H9 (cell line): ENCODE measurements around the gene CTNNA3. TPM values are rescaled to one million over a fixed set of nuclear protein-coding genes. Genes with fewer than 3 reads are reported as not detected.

Source experiments
- DNase-seq: peaks from one replicate; pipeline ENCODE4 v3.0.0-alpha.2; 2017
- H2AFZ ChIP-seq: one replicate; pipeline ENCODE4 v1.6.1; 2013; ENCODE audit warnings: mild to moderate bottlenecking, low read length, control low read depth, moderate library complexity
- H2AK5ac ChIP-seq: 2 replicates; pipeline ENCODE4 v1.6.1; 2013; ENCODE audit warnings: low read length, control low read depth, mixed read lengths; ENCODE audit not compliant: insufficient read length
- H2BK120ac ChIP-seq: one replicate; pipeline ENCODE4 v1.6.1; 2013; ENCODE audit warnings: low read depth, mild to moderate bottlenecking, low read length, control low read depth, inconsistent platforms; ENCODE audit not compliant: poor library complexity, severe bottlenecking
- H2BK12ac ChIP-seq: 2 replicates; pipeline ENCODE4 v1.6.1; 2013; ENCODE audit warnings: low read length, control low read depth, mixed read lengths, low read depth; ENCODE audit not compliant: insufficient read length
- H2BK15ac ChIP-seq: 2 replicates; pipeline ENCODE4 v1.6.1; 2013; ENCODE audit warnings: low read depth, low read length, control low read depth
- H2BK20ac ChIP-seq: one replicate; pipeline ENCODE4 v1.6.1; 2013; ENCODE audit warnings: low read depth, mild to moderate bottlenecking, low read length, control low read depth, inconsistent platforms; ENCODE audit not compliant: poor library complexity, severe bottlenecking
- H2BK5ac ChIP-seq: 2 replicates; pipeline ENCODE4 v1.6.1; 2013; ENCODE audit warnings: low read length, control low read depth, mixed read lengths; ENCODE audit not compliant: insufficient read length
- H3K14ac ChIP-seq: 2 replicates; pipeline ENCODE4 v1.6.1; 2013; ENCODE audit warnings: low read length, control low read depth; ENCODE audit not compliant: insufficient read depth
- H3K18ac ChIP-seq: 2 replicates; pipeline ENCODE4 v1.6.1; 2013; ENCODE audit warnings: low read depth, mild to moderate bottlenecking, mixed read lengths, low read length, control low read depth; ENCODE audit not compliant: insufficient read length
- H3K23ac ChIP-seq: 2 replicates; pipeline ENCODE4 v1.6.1; 2013; ENCODE audit warnings: low read length, control low read depth, mixed read lengths, low read depth; ENCODE audit not compliant: insufficient read length
- H3K23me2 ChIP-seq: 2 replicates; pipeline ENCODE4 v1.6.1; 2013; ENCODE audit warnings: low read depth, mild to moderate bottlenecking, mixed read lengths, low read length, control low read depth; ENCODE audit not compliant: insufficient read length, poor library complexity, severe bottlenecking
- H3K27ac ChIP-seq: 2 replicates; pipeline ENCODE4 v1.5.1; 2013; ENCODE audit warnings: low read length, control low read depth, mixed read lengths, low read depth; ENCODE audit not compliant: insufficient read length
- H3K27me3 ChIP-seq: 2 replicates; pipeline ENCODE4 v1.6.1; 2013; ENCODE audit warnings: low read length, control low read depth, inconsistent platforms; ENCODE audit not compliant: insufficient read depth
- H3K4ac ChIP-seq: 2 replicates; pipeline ENCODE4 v1.6.1; 2013; ENCODE audit warnings: low read depth, mild to moderate bottlenecking, control low read depth, inconsistent platforms, low read length, moderate library complexity
- H3K4me1 ChIP-seq: 2 replicates; pipeline ENCODE4 v1.6.1; 2013; ENCODE audit warnings: low read length, control low read depth, inconsistent platforms; ENCODE audit not compliant: insufficient read depth
- H3K4me2 ChIP-seq: 2 replicates; pipeline ENCODE4 v1.6.1; 2013; ENCODE audit warnings: low read length, control low read depth, mixed read lengths; ENCODE audit not compliant: insufficient read length, insufficient read depth
- H3K56ac ChIP-seq: 2 replicates; pipeline ENCODE4 v1.6.1; 2013; ENCODE audit warnings: low read depth, mild to moderate bottlenecking, mixed read lengths, low read length, control low read depth; ENCODE audit not compliant: insufficient read length
- H3K79me1 ChIP-seq: 2 replicates; pipeline ENCODE4 v1.6.1; 2013; ENCODE audit warnings: low read depth, mild to moderate bottlenecking, moderate library complexity, low read length, control low read depth, inconsistent platforms; ENCODE audit not compliant: insufficient read depth, poor library complexity, severe bottlenecking
- H3K79me2 ChIP-seq: 2 replicates; pipeline ENCODE4 v1.6.1; 2013; ENCODE audit warnings: low read length, control low read depth, inconsistent platforms; ENCODE audit not compliant: insufficient read depth
- H3K9ac ChIP-seq: 2 replicates; pipeline ENCODE4 v1.6.1; 2013; ENCODE audit warnings: low read length, control low read depth, mixed read lengths; ENCODE audit not compliant: insufficient read length; ENCODE audit errors: extremely low read depth
- H3K9me3 ChIP-seq: one replicate; pipeline ENCODE4 v1.6.1; 2013; ENCODE audit warnings: low read depth, low read length, inconsistent platforms; ENCODE audit not compliant: control insufficient read depth
- H3T11ph ChIP-seq: one replicate; pipeline ENCODE4 v1.6.1; 2013; ENCODE audit warnings: mild to moderate bottlenecking, low read length, control low read depth, inconsistent platforms
- H4K20me1 ChIP-seq: one replicate; pipeline ENCODE4 v1.6.1; 2013; ENCODE audit not compliant: control insufficient read depth, insufficient read length, insufficient read depth
- H4K5ac ChIP-seq: 2 replicates; pipeline ENCODE4 v1.6.1; 2013; ENCODE audit warnings: low read depth, mild to moderate bottlenecking, mixed read lengths, low read length, control low read depth; ENCODE audit not compliant: insufficient read length
- H4K8ac ChIP-seq: replicated peaks from 2 replicates; pipeline ENCODE4 v1.6.1; 2013; ENCODE audit warnings: low read length, control low read depth, mixed read lengths, low read depth; ENCODE audit not compliant: insufficient read length
- H4K91ac ChIP-seq: 2 replicates; pipeline ENCODE4 v1.6.1; 2013; ENCODE audit warnings: low read depth, mild to moderate bottlenecking, moderate library complexity, mixed read lengths, low read length, control low read depth; ENCODE audit not compliant: insufficient read length
- H3K27ac Mint-ChIP-seq, 3 experiments: 2 replicates in 2 of 3; 3 replicates in 1 of 3; pipeline ENCODE4 v1.8.0; 2020 to 2021; ENCODE audit warnings: mixed read lengths in 3 of 3, mild to moderate bottlenecking in 1 of 3, moderate library complexity in 1 of 3
- H3K27me3 Mint-ChIP-seq: 2 replicates; pipeline ENCODE4 v1.8.0; 2021; ENCODE audit warnings: low read depth, mild to moderate bottlenecking, moderate library complexity, mixed read lengths
- H3K36me3 Mint-ChIP-seq, 3 experiments: 2 replicates in 2 of 3; 3 replicates in 1 of 3; pipeline ENCODE4 v1.8.0; 2020 to 2021; ENCODE audit warnings: low read depth in 3 of 3, mixed read lengths in 3 of 3; ENCODE audit not compliant: insufficient read depth in 1 of 3
- H3K4me1 Mint-ChIP-seq, 2 experiments: 2 replicates each; pipeline ENCODE4 v1.8.0; 2020; ENCODE audit warnings: mixed read lengths in 2 of 2
- H3K4me3 Mint-ChIP-seq, 2 experiments: 2 replicates in 1 of 2; 3 replicates in 1 of 2; pipeline ENCODE4 v1.8.0; 2020 to 2021; ENCODE audit warnings: mild to moderate bottlenecking in 2 of 2, mixed read lengths in 2 of 2, moderate library complexity in 1 of 2
- H3K9me3 Mint-ChIP-seq, 2 experiments: 2 replicates in 1 of 2; 3 replicates in 1 of 2; pipeline ENCODE4 v1.8.0; 2020; ENCODE audit warnings: mild to moderate bottlenecking in 2 of 2, mixed read lengths in 2 of 2, moderate library complexity in 1 of 2
- whole genome bisulfite sequencing: extraction: QIAGEN DNeasy Blood & Tissue Kit; methylation state at CpG from one replicate; pipeline ENCODE4 v1.1.7; 2013; ENCODE audit warnings: missing lambda C conversion rate, low lambda C conversion rate, mixed read lengths; ENCODE audit not compliant: insufficient read length; ENCODE audit errors: extremely low coverage; 5-methylcytosine and 5-hydroxymethylcytosine counted together
- total RNA-seq: library from RNA; stranded (reverse); gene quantifications from 2 replicates; pipeline ENCODE4 v1.2.1, GENCODE V29; 2021
- TF ChIP-seq, protein P1 (sequence below): fragments of 200-600 bp; sonication (generic); conservative IDR thresholded peaks from 3 replicates; pipeline ENCODE4 v1.8.0; 2021; ENCODE audit warnings: antibody characterized with exemption, mild to moderate bottlenecking

Gene CTNNA3
- total RNA-seq, 1 experiment from 2014 or later = 3.3 TPM

DNA sequence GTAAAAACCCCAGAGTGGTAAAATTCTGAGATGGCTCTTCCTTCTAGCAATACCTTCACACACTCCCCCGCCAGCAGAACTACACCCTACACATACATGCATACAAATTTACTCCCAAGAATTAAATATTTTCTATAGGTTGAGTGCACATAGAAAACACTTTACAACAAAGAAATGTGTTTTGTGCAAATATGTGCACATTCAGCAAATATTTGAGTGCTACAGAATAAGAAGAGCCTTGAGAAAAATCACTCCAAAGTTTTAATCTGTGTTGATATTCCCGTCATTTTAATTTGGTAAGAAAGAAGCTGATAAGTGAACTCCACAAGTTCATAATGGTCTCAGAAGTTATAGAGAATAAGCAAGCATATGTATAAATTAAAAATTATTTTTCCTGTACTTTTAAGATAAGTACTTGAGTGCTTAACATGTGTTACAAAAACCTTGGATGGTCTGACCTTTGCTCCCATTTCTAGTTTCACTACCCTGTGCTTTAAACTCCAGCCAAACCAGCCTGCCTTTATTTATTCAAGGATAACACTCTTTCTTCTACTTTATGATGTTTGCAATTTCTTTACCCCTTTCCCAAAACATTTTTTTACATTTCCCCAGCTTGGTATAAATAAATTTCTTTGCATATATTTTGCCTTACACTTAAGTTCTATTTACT, 1503.7 kb downstream of the CTNNA3 start:
- Histone ChIP-seq H3K79me1 (no peaks in the 10 kb centered on the region), H2BK12ac (no peak overlapping the region), H2AK5ac (no peak overlapping the region), H2BK5ac (no peak overlapping the region), H4K91ac (no peak overlapping the region), H3K4me2 (no peak overlapping the region), H4K20me1 (no peaks in the 10 kb centered on the region), H3K56ac (no peak overlapping the region), H4K5ac (no peak overlapping the region), H3K23ac (no peak overlapping the region), H3K4me1 (no peaks in the 10 kb centered on the region), H3K14ac (no peak overlapping the region), H2BK20ac (no peak overlapping the region), H3K9me3 (no peaks in the 10 kb centered on the region), H2BK120ac (no peak overlapping the region), H3K27ac (no peak overlapping the region), H3K79me2 (no peaks in the 10 kb centered on the region), H3K4ac (no peak overlapping the region), H3K9ac (no peak overlapping the region), H2AFZ (no peak overlapping the region), H4K8ac (no peak overlapping the region), H3K27me3 (no peaks in the 10 kb centered on the region), H3K23me2 (no peaks in the 10 kb centered on the region), H3T11ph (no peak overlapping the region), H3K18ac (no peak overlapping the region), H2BK15ac (no peak overlapping the region)
- no peaks in the 10 kb centered on the region for H3K36me3 Mint-ChIP-seq
- TF ChIP-seq, protein P1, sequence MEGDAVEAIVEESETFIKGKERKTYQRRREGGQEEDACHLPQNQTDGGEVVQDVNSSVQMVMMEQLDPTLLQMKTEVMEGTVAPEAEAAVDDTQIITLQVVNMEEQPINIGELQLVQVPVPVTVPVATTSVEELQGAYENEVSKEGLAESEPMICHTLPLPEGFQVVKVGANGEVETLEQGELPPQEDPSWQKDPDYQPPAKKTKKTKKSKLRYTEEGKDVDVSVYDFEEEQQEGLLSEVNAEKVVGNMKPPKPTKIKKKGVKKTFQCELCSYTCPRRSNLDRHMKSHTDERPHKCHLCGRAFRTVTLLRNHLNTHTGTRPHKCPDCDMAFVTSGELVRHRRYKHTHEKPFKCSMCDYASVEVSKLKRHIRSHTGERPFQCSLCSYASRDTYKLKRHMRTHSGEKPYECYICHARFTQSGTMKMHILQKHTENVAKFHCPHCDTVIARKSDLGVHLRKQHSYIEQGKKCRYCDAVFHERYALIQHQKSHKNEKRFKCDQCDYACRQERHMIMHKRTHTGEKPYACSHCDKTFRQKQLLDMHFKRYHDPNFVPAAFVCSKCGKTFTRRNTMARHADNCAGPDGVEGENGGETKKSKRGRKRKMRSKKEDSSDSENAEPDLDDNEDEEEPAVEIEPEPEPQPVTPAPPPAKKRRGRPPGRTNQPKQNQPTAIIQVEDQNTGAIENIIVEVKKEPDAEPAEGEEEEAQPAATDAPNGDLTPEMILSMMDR = no peak
- WGBS = no CpG with 5 or more reads among the region's 2 CpGs
- no peak overlapping the region for H3K4me3 Mint-ChIP-seq
- H3K27me3 Mint-ChIP-seq = no peaks in the 10 kb centered on the region
- H3K9me3 Mint-ChIP-seq = no peaks in the 10 kb centered on the region
- no peak overlapping the region for H3K27ac Mint-ChIP-seq
- no peak for DNase-seq
- H3K4me1 Mint-ChIP-seq = no peaks in the 10 kb centered on the region
